Measurements from ENCODE around the gene TSPAN19. TPM values are rescaled to one million over a fixed set of nuclear protein-coding genes. Genes with fewer than 3 reads are reported as not detected.

TSPAN19 gene
- total RNA-seq, 2 donors from 2014 or later, result 0.41 TPM; not detected in 1

DNA sequence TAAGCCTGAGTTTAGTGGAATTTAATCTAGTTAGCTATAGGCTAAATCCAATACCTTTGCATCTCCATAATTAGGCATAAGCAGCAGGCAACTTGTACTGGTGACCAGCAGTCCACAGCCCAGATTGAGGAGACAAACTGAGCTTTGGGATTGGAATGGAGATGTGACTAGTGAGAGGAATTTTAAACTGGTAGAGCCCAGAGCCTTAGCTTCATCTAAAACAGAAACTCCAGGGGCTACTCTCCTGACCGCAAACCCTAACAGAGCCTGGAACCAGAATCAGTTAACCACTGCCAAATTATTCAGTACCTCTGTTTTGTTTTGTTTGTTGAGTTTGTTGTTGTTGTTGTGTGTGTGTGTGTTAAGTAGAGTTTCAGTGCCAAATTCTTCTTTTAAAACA, 53.2 kb downstream of the TSPAN19 start:
- intact Hi-C loops (cut with DNase I), result no loop called here
- TF ChIP-seq POLR2A (IDR thresholded peaks at IDR 0.05), result no peak
- no peak for TF ChIP-seq POLR2AphosphoS5 (IDR thresholded peaks at IDR 0.05)
- TF ChIP-seq, protein P1, sequence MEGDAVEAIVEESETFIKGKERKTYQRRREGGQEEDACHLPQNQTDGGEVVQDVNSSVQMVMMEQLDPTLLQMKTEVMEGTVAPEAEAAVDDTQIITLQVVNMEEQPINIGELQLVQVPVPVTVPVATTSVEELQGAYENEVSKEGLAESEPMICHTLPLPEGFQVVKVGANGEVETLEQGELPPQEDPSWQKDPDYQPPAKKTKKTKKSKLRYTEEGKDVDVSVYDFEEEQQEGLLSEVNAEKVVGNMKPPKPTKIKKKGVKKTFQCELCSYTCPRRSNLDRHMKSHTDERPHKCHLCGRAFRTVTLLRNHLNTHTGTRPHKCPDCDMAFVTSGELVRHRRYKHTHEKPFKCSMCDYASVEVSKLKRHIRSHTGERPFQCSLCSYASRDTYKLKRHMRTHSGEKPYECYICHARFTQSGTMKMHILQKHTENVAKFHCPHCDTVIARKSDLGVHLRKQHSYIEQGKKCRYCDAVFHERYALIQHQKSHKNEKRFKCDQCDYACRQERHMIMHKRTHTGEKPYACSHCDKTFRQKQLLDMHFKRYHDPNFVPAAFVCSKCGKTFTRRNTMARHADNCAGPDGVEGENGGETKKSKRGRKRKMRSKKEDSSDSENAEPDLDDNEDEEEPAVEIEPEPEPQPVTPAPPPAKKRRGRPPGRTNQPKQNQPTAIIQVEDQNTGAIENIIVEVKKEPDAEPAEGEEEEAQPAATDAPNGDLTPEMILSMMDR (IDR thresholded peaks at IDR 0.05), result no peak
- no peak for DNase-seq (ENCODE audit: low spot score)
- no peaks in the 10 kb centered on the region for H3K4me1 ChIP-seq (replicated peaks)
- H3K4me3 ChIP-seq, result no peak overlapping the region
- H3K27ac ChIP-seq, result no peak overlapping the region
- no peaks in the 10 kb centered on the region for H3K27me3 ChIP-seq (replicated peaks; ENCODE audit: insufficient read depth)
- 83% methylated on average over 1 of the region's 1 CpG for WGBS
- H3K9me3 ChIP-seq, result no peaks in the 10 kb centered on the region
- H3K36me3 ChIP-seq, result no peaks in the 10 kb centered on the region

DNA sequence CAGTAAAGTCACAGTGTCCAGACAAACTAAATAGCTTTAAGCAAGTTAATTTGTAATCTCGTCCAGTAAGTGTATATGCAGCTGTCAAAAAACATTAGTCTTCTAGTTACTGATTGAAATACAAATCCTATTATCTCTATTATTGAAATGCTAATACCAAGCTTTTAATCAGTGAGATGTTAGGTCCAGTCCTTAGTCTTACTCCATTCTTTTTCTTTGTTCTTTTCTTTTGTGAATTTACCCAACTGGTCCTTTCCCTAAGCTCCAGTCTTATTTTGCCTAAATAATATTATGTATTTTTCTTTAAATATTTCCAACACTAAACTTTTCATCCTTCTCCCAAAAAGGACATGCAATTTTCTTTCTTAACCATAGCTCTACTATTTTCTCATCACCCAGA, 57.2 kb downstream of the TSPAN19 start:
- TF ChIP-seq POLR2A (IDR thresholded peaks at IDR 0.05) (no peak), POLR2AphosphoS5 (IDR thresholded peaks at IDR 0.05) (no peak)
- TF ChIP-seq, protein P1 (IDR thresholded peaks at IDR 0.05), result no peak
- Histone ChIP-seq H3K36me3 (no peaks in the 10 kb centered on the region), H3K4me1 (replicated peaks) (no peaks in the 10 kb centered on the region), H3K27me3 (replicated peaks; ENCODE audit: insufficient read depth) (no peaks in the 10 kb centered on the region), H3K9me3 (no peaks in the 10 kb centered on the region), H3K27ac (no peak overlapping the region), H3K4me3 (no peak overlapping the region)
- 24% methylated on average over 1 of the region's 1 CpG for WGBS
- intact Hi-C loops (cut with DNase I), result no loop called here
- no peak for DNase-seq (ENCODE audit: low spot score)

DNA sequence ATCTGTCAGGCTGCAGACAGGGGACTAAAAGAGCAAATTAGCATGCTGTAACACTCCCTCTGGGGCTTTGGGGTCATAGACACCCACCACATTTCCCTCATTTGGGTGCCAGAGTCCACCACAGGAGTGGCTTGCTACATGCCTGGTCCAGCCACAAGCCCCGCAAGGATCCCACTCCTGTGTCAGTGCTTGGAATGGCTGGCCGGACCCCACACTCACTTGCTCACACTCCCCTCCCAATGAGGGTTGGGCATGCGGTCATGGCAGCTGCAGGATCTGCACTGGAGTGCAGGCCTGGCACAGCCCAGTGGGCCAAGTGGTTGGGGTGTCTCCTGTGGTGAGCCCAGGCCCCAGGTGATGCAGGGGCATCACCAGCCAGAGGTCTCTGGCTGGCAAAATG, 59.9 kb downstream of the TSPAN19 start:
- H3K4me3 ChIP-seq, result no peak overlapping the region
- no peak overlapping the region for H3K27ac ChIP-seq
- no peaks in the 10 kb centered on the region for H3K4me1 ChIP-seq (replicated peaks)
- no peaks in the 10 kb centered on the region for H3K9me3 ChIP-seq
- no peak for TF ChIP-seq POLR2A (IDR thresholded peaks at IDR 0.05)
- TF ChIP-seq POLR2AphosphoS5 (IDR thresholded peaks at IDR 0.05), result no peak
- TF ChIP-seq, protein P1 (IDR thresholded peaks at IDR 0.05), result no peak
- H3K36me3 ChIP-seq, result no peaks in the 10 kb centered on the region
- no peak for DNase-seq (ENCODE audit: low spot score)
- 73% methylated on average over 3 of the region's 3 CpGs for WGBS
- intact Hi-C loops (cut with DNase I), result no loop called here
- no peaks in the 10 kb centered on the region for H3K27me3 ChIP-seq (replicated peaks; ENCODE audit: insufficient read depth)

DNA sequence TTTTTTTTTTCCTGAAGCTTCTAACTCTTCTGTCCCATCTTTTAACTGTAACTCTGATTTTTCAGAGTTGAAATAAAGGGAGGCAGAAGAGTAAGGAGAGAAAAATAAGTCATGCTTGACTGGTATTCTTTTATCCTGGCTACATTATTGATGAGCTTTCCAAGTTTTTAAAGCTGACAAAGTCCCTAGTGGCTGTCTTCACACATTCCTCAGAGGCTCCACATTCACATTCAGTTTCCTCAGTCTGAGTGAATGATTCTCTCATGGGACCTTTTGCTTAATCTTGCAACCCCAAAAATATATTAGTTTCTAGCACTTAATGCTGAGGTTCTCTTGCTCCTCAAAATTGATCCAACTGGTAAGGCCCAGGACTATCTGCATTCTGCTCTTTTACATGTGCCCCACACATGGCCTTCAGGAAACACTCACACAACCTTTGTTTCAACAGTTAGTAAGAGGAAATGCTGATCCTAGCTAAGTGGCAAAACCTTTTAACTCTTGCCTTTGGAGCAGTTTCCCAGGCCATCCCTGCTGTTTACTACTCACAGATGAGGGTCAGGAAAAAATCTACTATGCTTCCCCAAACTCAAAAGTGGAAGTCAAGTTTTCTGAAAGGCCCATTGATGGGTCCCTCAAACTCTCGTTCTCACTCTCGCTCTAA, 61.8 kb downstream of the TSPAN19 start:
- intact Hi-C loops (cut with DNase I), result no loop called here
- H3K4me3 ChIP-seq, result no peak overlapping the region
- no peak for DNase-seq (ENCODE audit: low spot score)
- no peaks in the 10 kb centered on the region for H3K36me3 ChIP-seq
- H3K9me3 ChIP-seq, result no peaks in the 10 kb centered on the region
- TF ChIP-seq, protein P1 (IDR thresholded peaks at IDR 0.05), result no peak
- TF ChIP-seq POLR2AphosphoS5 (IDR thresholded peaks at IDR 0.05) (no peak), POLR2A (IDR thresholded peaks at IDR 0.05) (no peak)
- 96% methylated on average over 2 of the region's 2 CpGs for WGBS
- no peaks in the 10 kb centered on the region for H3K4me1 ChIP-seq (replicated peaks)
- H3K27ac ChIP-seq, result no peak overlapping the region
- no peaks in the 10 kb centered on the region for H3K27me3 ChIP-seq (replicated peaks; ENCODE audit: insufficient read depth)

DNA sequence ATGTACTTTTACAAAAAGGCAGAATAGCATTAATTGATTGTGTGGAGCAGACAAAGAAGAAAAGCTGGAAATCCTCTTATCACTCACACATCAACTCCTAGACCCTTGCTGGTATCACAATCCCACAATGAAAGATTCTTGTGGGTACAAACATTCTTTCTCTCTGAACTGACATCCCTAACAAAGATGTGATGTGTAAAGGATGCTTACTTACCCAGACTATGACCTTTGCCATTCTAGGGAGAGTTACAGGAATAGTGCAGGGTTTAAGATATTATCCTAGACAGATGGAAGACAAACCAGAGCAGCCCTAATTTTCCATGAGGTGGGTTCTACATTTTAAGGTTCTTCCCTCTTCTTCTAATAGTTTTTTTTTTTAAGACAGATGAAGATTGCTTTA, 63.1 kb downstream of the TSPAN19 start:
- Histone ChIP-seq H3K27me3 (replicated peaks; ENCODE audit: insufficient read depth) (no peaks in the 10 kb centered on the region), H3K36me3 (no peaks in the 10 kb centered on the region), H3K4me3 (no peak overlapping the region), H3K27ac (no peak overlapping the region), H3K4me1 (replicated peaks) (no peaks in the 10 kb centered on the region), H3K9me3 (no peaks in the 10 kb centered on the region)
- TF ChIP-seq, protein P1 (IDR thresholded peaks at IDR 0.05), result no peak
- TF ChIP-seq POLR2AphosphoS5 (IDR thresholded peaks at IDR 0.05) (no peak), POLR2A (IDR thresholded peaks at IDR 0.05) (no peak)
- intact Hi-C loops (cut with DNase I), result no loop called here
- DNase-seq (ENCODE audit: low spot score), result no peak
